WTC11 (cell line): Measurements from ENCODE around the gene PGGT1B.

Experiments used
- ARID4B ChIP-seq: sonication (generic); formaldehyde crosslinking; IDR thresholded peaks from 2 replicates; pipeline ENCODE4 v1.8.0; 2023; ENCODE audit warnings: missing genetic modification reagents, mild to moderate bottlenecking, borderline replicate concordance
- ATF2 ChIP-seq: sonication (generic); formaldehyde crosslinking; IDR thresholded peaks from 2 replicates; pipeline ENCODE4 v1.8.1; 2022; ENCODE audit warnings: low read depth, missing genetic modification reagents, borderline replicate concordance
- CBFB ChIP-seq: sonication (generic); formaldehyde crosslinking; IDR thresholded peaks from 2 replicates; pipeline ENCODE4 v1.8.1; 2022; ENCODE audit warnings: mild to moderate bottlenecking, low read depth, missing genetic modification reagents
- CTCF ChIP-seq: fragments of 200-600 bp; IDR thresholded peaks from 2 replicates; pipeline ENCODE4 v1.8.0; 2022; ENCODE audit warnings: antibody characterized with exemption
- E2F4 ChIP-seq: sonication (generic); formaldehyde crosslinking; IDR thresholded peaks from 2 replicates; pipeline ENCODE4 v1.8.1; 2022; ENCODE audit warnings: low read depth, mild to moderate bottlenecking, moderate library complexity, missing genetic modification reagents, borderline replicate concordance
- E2F5 ChIP-seq: sonication (generic); formaldehyde crosslinking; IDR thresholded peaks from 2 replicates; pipeline ENCODE4 v1.8.1; 2022; ENCODE audit warnings: mild to moderate bottlenecking, moderate library complexity, missing genetic modification reagents
- ELF4 ChIP-seq: sonication (generic); formaldehyde crosslinking; IDR thresholded peaks from 2 replicates; pipeline ENCODE4 v1.8.1; 2022; ENCODE audit warnings: low read depth, mild to moderate bottlenecking, moderate library complexity, missing genetic modification reagents
- ESRRA ChIP-seq: sonication (generic); formaldehyde crosslinking; IDR thresholded peaks from 2 replicates; pipeline ENCODE4 v1.8.1; 2022; ENCODE audit warnings: mild to moderate bottlenecking, missing genetic modification reagents, borderline replicate concordance
- JUN ChIP-seq: sonication (generic); formaldehyde crosslinking; IDR thresholded peaks from 2 replicates; pipeline ENCODE4 v1.8.0; 2023; ENCODE audit warnings: mild to moderate bottlenecking, missing genetic modification reagents
- NR3C1 ChIP-seq: sonication (generic); formaldehyde crosslinking; conservative IDR thresholded peaks from 2 replicates; pipeline ENCODE4 v1.8.1; 2023; ENCODE audit warnings: low read depth, mild to moderate bottlenecking, missing genetic modification reagents
- PRRX2 ChIP-seq: fragments of 250-450 bp; sonication (Bioruptor Pico); IDR thresholded peaks from 2 replicates; pipeline ENCODE4 v1.8.0; 2021; ENCODE audit warnings: mild to moderate bottlenecking
- ZNF138 ChIP-seq: sonication (generic); formaldehyde crosslinking; conservative IDR thresholded peaks from 2 replicates; pipeline ENCODE4 v1.8.1; 2022; ENCODE audit warnings: mild to moderate bottlenecking, moderate library complexity, missing genetic modification reagents
- ZNF671 ChIP-seq: fragments of 250-450 bp; sonication (Bioruptor Pico); IDR thresholded peaks from 2 replicates; pipeline ENCODE4 v1.8.0; 2021; ENCODE audit warnings: mild to moderate bottlenecking

- TF ChIP-seq CTCF (no peak), NR3C1 (CRISPR knock-in tag) (no peak), ELF4 (no peak), E2F5 (CRISPR knock-in tag) (no peak), ESRRA (CRISPR knock-in tag) (no peak), ATF2 (CRISPR knock-in tag) (no peak), ZNF671 (no peak), ARID4B (no peak), ZNF138 (no peak), E2F4 (CRISPR knock-in tag) (no peak), CBFB (CRISPR knock-in tag) (no peak), JUN (CRISPR knock-in tag) (no peak), PRRX2 (CRISPR knock-in tag) (no peak)
These were observed 69.4 kb downstream of the PGGT1B start for GRCh38 chr5:115193295-115193694.
